Gastrocnemius medialis (tissue), 4 donors: ENCODE data around the gene BLVRA. TPM values are rescaled to one million over a fixed set of nuclear protein-coding genes. Genes with fewer than 3 reads are reported as not detected.

Experiments
- ATAC-seq, 2 donors: fragments of 150-250 bp; one replicate each; pipeline ENCODE4 v1.9.1; 2016
- DNase-seq, 2 donors: peaks; one replicate each; pipeline ENCODE4 v3.0.0-alpha.2; 2019
- H3K27ac ChIP-seq, 4 donors: fragments of 200-600 bp; sonication (generic); 1 replicate in 1 of 4; 2 replicates in 3 of 4; pipeline ENCODE4 v1.5.1; 2016 to 2018; ENCODE audit warnings: mild to moderate bottlenecking in 2 of 4, moderate library complexity in 1 of 4
- H3K27me3 ChIP-seq, 3 donors: fragments of 200-600 bp; sonication (generic) in 2 of 3; 1 replicate in 1 of 3; 2 replicates in 2 of 3; pipeline versions ENCODE4 v1.5.1 to v1.6.0; 2016 to 2019; ENCODE audit warnings: mild to moderate bottlenecking in 1 of 3, moderate library complexity in 1 of 3
- H3K36me3 ChIP-seq, 2 donors: fragments of 200-600 bp; sonication (generic) in 1 of 2; one replicate each; pipeline ENCODE4 v1.5.1; 2017 to 2018
- H3K4me1 ChIP-seq, 2 donors: fragments of 200-600 bp; sonication (generic) in 1 of 2; one replicate each; pipeline ENCODE4 v1.5.1; 2016 to 2017; ENCODE audit warnings: mild to moderate bottlenecking in 2 of 2
- H3K4me3 ChIP-seq, 4 donors: fragments of 200-600 bp; sonication (generic) in 3 of 4; 1 replicate in 1 of 4; 2 replicates in 3 of 4; pipeline ENCODE4 v1.5.1; 2016 to 2019; ENCODE audit warnings: mild to moderate bottlenecking in 2 of 4
- H3K9me3 ChIP-seq, 3 donors: fragments of 200-600 bp; sonication (generic) in 2 of 3; 1 replicate in 1 of 3; 2 replicates in 2 of 3; pipeline ENCODE4 v1.5.1; 2016 to 2019
- CTCF ChIP-seq, 5 experiments: fragments of 450-650 bp in 3 of 5; fragments of 200-600 bp in 2 of 5; sonication (generic) in 2 of 5; IDR thresholded peaks in 4 of 5; conservative IDR thresholded peaks in 1 of 5; 1 replicate in 4 of 5; 2 replicates in 1 of 5; pipeline ENCODE4 v1.5.1; 2016 to 2019; ENCODE audit warnings: antibody characterized with exemption in 5 of 5, mild to moderate bottlenecking in 3 of 5, moderate library complexity in 3 of 5
- POLR2A ChIP-seq, 2 donors: fragments of 450-650 bp; IDR thresholded peaks; one replicate each; pipeline ENCODE4 v1.6.1; 2017; ENCODE audit warnings: antibody characterized with exemption in 2 of 2, mild to moderate bottlenecking in 2 of 2, moderate library complexity in 2 of 2
- in situ Hi-C, 4 donors: fragments of 200-750 bp; cut with MboI; loops; one replicate each; pipeline versions ENCODE4 v1.15.0 to v1.8.0; 2017; ENCODE audit warnings: low sequenced_read_pairs in 4 of 4
- intact Hi-C: fragments of 100-400 bp; cut with DNase I; formaldehyde crosslinking; loops from one replicate; pipeline ENCODE4 v1.15.1; 2023; ENCODE audit warnings: low total_unique reads
- total RNA-seq, 4 donors: library from RNA; depleted of rRNA; stranded (reverse); fragments of >200 nt; gene quantifications; one replicate each; pipeline versions ENCODE4 v1.1.0 to v1.2.3, GENCODE V29; 2016

Gene BLVRA
- total RNA-seq, 4 donors from 2014 or later = 26.7 to 45.9 (median 29.3) TPM

GRCh38 chr7:43753271-43753810, 5.1 kb upstream of the BLVRA start:
- Histone ChIP-seq H3K4me3 (no peak overlapping the region), H3K27me3 (no peaks in the 10 kb centered on the region), H3K9me3 (no peaks in the 10 kb centered on the region), H3K4me1 (peaks cover 12 to 13% of the 10 kb centered on the region in 2 donors), H3K36me3 (no peaks in the 10 kb centered on the region), H3K27ac (no peak overlapping the region)
- ATAC-seq (no peak), DNase-seq (no peak)
- in situ Hi-C loops = no loop called here
- TF ChIP-seq CTCF (IDR thresholded peaks at IDR 0.05 in 4 of 5, conservative IDR thresholded peaks at IDR 0.05 in 1 of 5) = no peak
- TF ChIP-seq POLR2A (IDR thresholded peaks at IDR 0.05) = no peak
- intact Hi-C loops = no loop called here

GRCh38 chr7:43753843-43754242, 4.6 kb upstream of the BLVRA start:
- H3K4me1 ChIP-seq = peaks cover 12 to 13% of the 10 kb centered on the region in 2 donors
- H3K9me3 ChIP-seq = no peaks in the 10 kb centered on the region
- in situ Hi-C loops (no loop called here), intact Hi-C loops (no loop called here)
- no peak overlapping the region for H3K27ac ChIP-seq
- TF ChIP-seq CTCF (IDR thresholded peaks at IDR 0.05 in 4 of 5, conservative IDR thresholded peaks at IDR 0.05 in 1 of 5) (no peak), POLR2A (IDR thresholded peaks at IDR 0.05) (no peak)
- ATAC-seq (no peak), DNase-seq (no peak)
- no peaks in the 10 kb centered on the region for H3K36me3 ChIP-seq
- H3K27me3 ChIP-seq = no peaks in the 10 kb centered on the region
- H3K4me3 ChIP-seq = no peak overlapping the region

GRCh38 chr7:43754596-43754995, 3.9 kb upstream of the BLVRA start:
- H3K9me3 ChIP-seq = no peaks in the 10 kb centered on the region
- no peaks in the 10 kb centered on the region for H3K36me3 ChIP-seq
- TF ChIP-seq CTCF (IDR thresholded peaks at IDR 0.05 in 4 of 5, conservative IDR thresholded peaks at IDR 0.05 in 1 of 5) (no peak), POLR2A (IDR thresholded peaks at IDR 0.05) (no peak)
- no peak for ATAC-seq
- peaks cover 15 to 17% of the 10 kb centered on the region in 2 donors for H3K4me1 ChIP-seq
- no peaks in the 10 kb centered on the region for H3K27me3 ChIP-seq
- in situ Hi-C loops = no loop called here
- H3K4me3 ChIP-seq = no peak overlapping the region
- intact Hi-C loops = no loop called here
- no peak for DNase-seq
- H3K27ac ChIP-seq = no peak overlapping the region

- Histone ChIP-seq H3K4me1 (peaks cover 7 to 11% of the 10 kb centered on the region in 2 donors), H3K4me3 (no peak overlapping the region), H3K36me3 (no peaks in the 10 kb centered on the region), H3K27me3 (no peaks in the 10 kb centered on the region), H3K9me3 (no peaks in the 10 kb centered on the region), H3K27ac (no peak overlapping the region)
- ATAC-seq (no peak), DNase-seq (no peak)
- TF ChIP-seq CTCF (IDR thresholded peaks at IDR 0.05 in 4 of 5, conservative IDR thresholded peaks at IDR 0.05 in 1 of 5) = no peak
- no peak for TF ChIP-seq POLR2A (IDR thresholded peaks at IDR 0.05)
- intact Hi-C loops = no loop called here
- in situ Hi-C loops = no loop called here
Observed at GRCh38 chr7:43756368-43757072, 2.0 kb upstream of the BLVRA start.
